GM23338 (cell line): ENCODE data around the gene FLOT1. TPM values are rescaled to one million over a fixed set of nuclear protein-coding genes. Genes with fewer than 3 reads are reported as not detected.

Source experiments
- ATAC-seq: fragments of 200-7000 bp; cut with Tn5 transposase; 3 replicates; pipeline ENCODE4 v1.9.1; 2020
- DNase-seq: peaks from one replicate; pipeline ENCODE4 v3.0.0-alpha.2; 2015; ENCODE audit warnings: low spot score
- H2AFZ ChIP-seq: fragments of 200-600 bp; sonication (generic); 2 replicates; pipeline ENCODE4 v1.8.0; 2016; ENCODE audit warnings: antibody characterized with exemption, mild to moderate bottlenecking, moderate library complexity
- H3F3A ChIP-seq: fragments of 200-600 bp; sonication (generic); replicated peaks from 2 replicates; pipeline ENCODE4 v1.8.0; 2017; ENCODE audit warnings: antibody characterized with exemption, mixed run types, low read depth
- H3K27ac ChIP-seq: fragments of 200-600 bp; sonication (generic); 2 replicates; pipeline ENCODE4 v1.6.1; 2016; ENCODE audit warnings: low read depth
- H3K27me3 ChIP-seq: fragments of 200-600 bp; sonication (generic); 2 replicates; pipeline ENCODE4 v1.8.0; 2016; ENCODE audit warnings: mild to moderate bottlenecking, mixed run types, moderate library complexity; ENCODE audit not compliant: insufficient read depth
- H3K36me3 ChIP-seq: fragments of 200-600 bp; sonication (generic); 2 replicates; pipeline ENCODE4 v1.8.0; 2016; ENCODE audit warnings: mild to moderate bottlenecking; ENCODE audit not compliant: insufficient read depth
- H3K4me1 ChIP-seq: fragments of 200-600 bp; sonication (generic); 2 replicates; pipeline ENCODE4 v1.8.0; 2016; ENCODE audit warnings: mild to moderate bottlenecking, moderate library complexity; ENCODE audit not compliant: insufficient read depth
- H3K4me2 ChIP-seq: fragments of 200-600 bp; sonication (generic); 2 replicates; pipeline ENCODE4 v1.7.1; 2017; ENCODE audit warnings: mixed run types
- H3K4me3 ChIP-seq: fragments of 200-600 bp; sonication (generic); 2 replicates; pipeline ENCODE4 v1.6.1; 2016; ENCODE audit warnings: mixed run types
- H3K79me2 ChIP-seq: fragments of 200-600 bp; sonication (generic); replicated peaks from 2 replicates; pipeline ENCODE4 v1.8.0; 2017; ENCODE audit warnings: mild to moderate bottlenecking; ENCODE audit not compliant: insufficient read depth
- H3K9me2 ChIP-seq: fragments of 200-600 bp; sonication (generic); 2 replicates; pipeline ENCODE4 v1.8.0; 2017; ENCODE audit not compliant: insufficient read depth
- H4K20me1 ChIP-seq: fragments of 200-600 bp; sonication (generic); replicated peaks from 2 replicates; pipeline ENCODE4 v1.8.0; 2017; ENCODE audit warnings: mild to moderate bottlenecking; ENCODE audit not compliant: insufficient read depth
- H3K27ac Mint-ChIP-seq: 2 replicates; pipeline ENCODE4 v1.8.0; 2020; ENCODE audit warnings: inconsistent platforms, mild to moderate bottlenecking, moderate library complexity, mixed read lengths
- H3K27me3 Mint-ChIP-seq: 3 replicates; pipeline ENCODE4 v1.8.0; 2022; ENCODE audit warnings: low read depth, mild to moderate bottlenecking, moderate library complexity, mixed read lengths, inconsistent platforms; ENCODE audit not compliant: insufficient read depth, poor library complexity
- H3K36me3 Mint-ChIP-seq: 3 replicates; pipeline ENCODE4 v1.8.0; 2021; ENCODE audit warnings: low read depth, mild to moderate bottlenecking, inconsistent platforms, moderate library complexity, mixed read lengths
- H3K4me1 Mint-ChIP-seq: 3 replicates; pipeline ENCODE4 v1.8.0; 2020; ENCODE audit warnings: mild to moderate bottlenecking, inconsistent platforms, mixed read lengths
- H3K4me3 Mint-ChIP-seq: 3 replicates; pipeline ENCODE4 v1.8.0; 2021; ENCODE audit warnings: moderate library complexity, mild to moderate bottlenecking, inconsistent platforms, mixed read lengths
- H3K9me3 Mint-ChIP-seq: 3 replicates; pipeline ENCODE4 v1.8.0; 2020; ENCODE audit warnings: moderate library complexity, mild to moderate bottlenecking, inconsistent platforms, mixed read lengths
- CREB1 ChIP-seq: fragments of 250-450 bp; sonication (Bioruptor Pico); IDR thresholded peaks from 2 replicates; pipeline ENCODE4 v1.5.0; 2020; ENCODE audit warnings: low read depth, mild to moderate bottlenecking, moderate library complexity
- EZH2 ChIP-seq: fragments of 200-600 bp; sonication (generic); IDR thresholded peaks from one replicate; pipeline ENCODE4 v1.8.0; 2017; ENCODE audit warnings: antibody characterized with exemption, mild to moderate bottlenecking, low read depth; ENCODE audit not compliant: unreplicated experiment
- EZH2phosphoT487 ChIP-seq: fragments of 200-600 bp; sonication (generic); IDR thresholded peaks from one replicate; pipeline ENCODE4 v1.8.1; 2018; ENCODE audit warnings: antibody characterized with exemption; ENCODE audit not compliant: unreplicated experiment
- JUNB ChIP-seq: IDR thresholded peaks from one replicate; pipeline ENCODE4 v1.6.1; 2016; ENCODE audit warnings: antibody characterized with exemption; ENCODE audit not compliant: unreplicated experiment
- NANOG ChIP-seq: IDR thresholded peaks from 2 replicates; pipeline ENCODE4 v1.6.1; 2016; ENCODE audit warnings: antibody characterized with exemption, borderline replicate concordance
- POLR2AphosphoS5 ChIP-seq: IDR thresholded peaks from 2 replicates; pipeline ENCODE4 v1.6.1; 2016; ENCODE audit warnings: antibody characterized with exemption, low read depth
- REST ChIP-seq: IDR thresholded peaks from one replicate; pipeline ENCODE4 v1.6.1; 2018; ENCODE audit warnings: antibody characterized with exemption; ENCODE audit not compliant: unreplicated experiment
- STAT1 ChIP-seq: IDR thresholded peaks from one replicate; pipeline ENCODE4 v1.6.1; 2016; ENCODE audit warnings: antibody characterized with exemption; ENCODE audit not compliant: unreplicated experiment
- ZNF114 ChIP-seq: fragments of 250-450 bp; sonication (Bioruptor Pico); IDR thresholded peaks from 2 replicates; pipeline ENCODE4 v1.5.0; 2020; ENCODE audit warnings: mild to moderate bottlenecking, moderate library complexity
- ZNF331 ChIP-seq: fragments of 250-450 bp; sonication (Bioruptor Pico); IDR thresholded peaks from 2 replicates; pipeline ENCODE4 v1.5.0; 2020; ENCODE audit warnings: low read depth, mild to moderate bottlenecking, moderate library complexity
- ZNF462 ChIP-seq: fragments of 250-450 bp; sonication (Bioruptor Pico); IDR thresholded peaks from 2 replicates; pipeline ENCODE4 v1.5.0; 2020; ENCODE audit warnings: mild to moderate bottlenecking, moderate library complexity
- polyA plus RNA-seq: library from polyadenylated mRNA; unstranded; fragments of >200 nt; fragmentation: Nextera tagmentation; extraction: Ambion mirVana; gene quantifications from 2 replicates; pipeline ENCODE4 v1.2.1, GENCODE V29; 2016
- total RNA-seq: library from RNA; depleted of rRNA; stranded (reverse); fragments of >200 nt; shearing (Covaris generic); gene quantifications from 2 replicates; pipeline ENCODE4 v1.2.3, GENCODE V29; 2014
- TF ChIP-seq, protein P1 (sequence below): IDR thresholded peaks from 2 replicates; pipeline ENCODE4 v1.6.1; 2016; ENCODE audit warnings: antibody characterized with exemption
- TF ChIP-seq, protein P2 (sequence below), 2 experiments: fragments of 200-600 bp in 1 of 2; sonication (generic) in 1 of 2; conservative IDR thresholded peaks; 2 replicates each; pipeline versions ENCODE4 v1.5.1 to v1.6.1; 2016 to 2017; ENCODE audit warnings: antibody characterized with exemption in 2 of 2, low read depth in 2 of 2, mild to moderate bottlenecking in 2 of 2, moderate library complexity in 1 of 2

Gene FLOT1
- total and polyA plus RNA-seq, 2 experiments from 2014 or later, result 72.2 to 94.5 TPM

DNA sequence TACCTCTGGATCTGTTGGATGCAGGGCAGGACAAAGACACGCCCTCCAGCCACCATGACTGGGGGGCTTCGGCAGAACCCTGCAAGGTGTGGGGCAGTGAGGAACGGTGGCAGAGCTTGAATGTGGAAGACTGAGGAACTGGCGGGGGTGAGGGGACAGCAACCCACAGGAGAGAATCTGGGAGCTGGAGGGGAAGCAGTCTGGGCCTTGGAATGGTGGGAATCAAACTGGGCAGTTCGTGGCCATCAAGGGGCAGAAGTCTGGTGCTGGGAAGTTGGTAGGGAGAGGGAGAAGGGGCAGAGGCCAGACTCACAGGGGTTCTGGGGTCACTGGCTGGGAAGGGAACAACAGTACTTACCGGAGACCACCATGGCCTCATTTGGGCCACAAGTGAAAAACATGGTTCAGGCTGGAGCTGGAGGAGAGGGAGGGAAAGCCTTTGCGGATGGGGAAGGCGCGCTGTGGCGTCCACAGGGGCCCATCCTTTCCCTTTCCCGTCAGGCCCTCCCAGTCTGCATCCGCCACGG, 635 bp downstream of the FLOT1 start:
- Mint-ChIP-seq H3K4me1 (peaks cover 23% of the 10 kb centered on the region), H3K9me3 (no peaks in the 10 kb centered on the region; the same call in 2 of the 3 replicates), H3K4me3 (peak overlapping the region; percentile 92), H3K36me3 (peaks cover 51% of the 10 kb centered on the region), H3K27ac (peak overlapping the region; percentile 41), H3K27me3 (peaks cover 25% of the 10 kb centered on the region)
- peaks cover 20% of the 10 kb centered on the region for H3K79me2 ChIP-seq
- no peak for TF ChIP-seq EZH2phosphoT487
- TF ChIP-seq ZNF114 (CRISPR knock-in tag), result no peak
- no peak for TF ChIP-seq POLR2AphosphoS5
- no peak for TF ChIP-seq CREB1 (CRISPR knock-in tag)
- no peak for TF ChIP-seq ZNF462 (CRISPR knock-in tag)
- TF ChIP-seq, protein P1, sequence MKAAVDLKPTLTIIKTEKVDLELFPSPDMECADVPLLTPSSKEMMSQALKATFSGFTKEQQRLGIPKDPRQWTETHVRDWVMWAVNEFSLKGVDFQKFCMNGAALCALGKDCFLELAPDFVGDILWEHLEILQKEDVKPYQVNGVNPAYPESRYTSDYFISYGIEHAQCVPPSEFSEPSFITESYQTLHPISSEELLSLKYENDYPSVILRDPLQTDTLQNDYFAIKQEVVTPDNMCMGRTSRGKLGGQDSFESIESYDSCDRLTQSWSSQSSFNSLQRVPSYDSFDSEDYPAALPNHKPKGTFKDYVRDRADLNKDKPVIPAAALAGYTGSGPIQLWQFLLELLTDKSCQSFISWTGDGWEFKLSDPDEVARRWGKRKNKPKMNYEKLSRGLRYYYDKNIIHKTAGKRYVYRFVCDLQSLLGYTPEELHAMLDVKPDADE, result no peak
- TF ChIP-seq EZH2, result no peak
- TF ChIP-seq STAT1, result no peak
- TF ChIP-seq REST, result no peak
- no peak for TF ChIP-seq ZNF331 (CRISPR knock-in tag)
- no peak for TF ChIP-seq NANOG
- TF ChIP-seq, protein P2, sequence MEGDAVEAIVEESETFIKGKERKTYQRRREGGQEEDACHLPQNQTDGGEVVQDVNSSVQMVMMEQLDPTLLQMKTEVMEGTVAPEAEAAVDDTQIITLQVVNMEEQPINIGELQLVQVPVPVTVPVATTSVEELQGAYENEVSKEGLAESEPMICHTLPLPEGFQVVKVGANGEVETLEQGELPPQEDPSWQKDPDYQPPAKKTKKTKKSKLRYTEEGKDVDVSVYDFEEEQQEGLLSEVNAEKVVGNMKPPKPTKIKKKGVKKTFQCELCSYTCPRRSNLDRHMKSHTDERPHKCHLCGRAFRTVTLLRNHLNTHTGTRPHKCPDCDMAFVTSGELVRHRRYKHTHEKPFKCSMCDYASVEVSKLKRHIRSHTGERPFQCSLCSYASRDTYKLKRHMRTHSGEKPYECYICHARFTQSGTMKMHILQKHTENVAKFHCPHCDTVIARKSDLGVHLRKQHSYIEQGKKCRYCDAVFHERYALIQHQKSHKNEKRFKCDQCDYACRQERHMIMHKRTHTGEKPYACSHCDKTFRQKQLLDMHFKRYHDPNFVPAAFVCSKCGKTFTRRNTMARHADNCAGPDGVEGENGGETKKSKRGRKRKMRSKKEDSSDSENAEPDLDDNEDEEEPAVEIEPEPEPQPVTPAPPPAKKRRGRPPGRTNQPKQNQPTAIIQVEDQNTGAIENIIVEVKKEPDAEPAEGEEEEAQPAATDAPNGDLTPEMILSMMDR (conservative IDR thresholded peaks at IDR 0.05; ENCODE audit: low read depth in 2 of 2), result no peak
- TF ChIP-seq JUNB, result no peak
- peak overlapping the region; percentile 90 for H3K4me2 ChIP-seq
- peaks cover 26% of the 10 kb centered on the region for H3K36me3 ChIP-seq
- peak overlapping the region; percentile 59; the same call in 1 of the 2 replicates for H2AFZ ChIP-seq
- peaks cover 19% of the 10 kb centered on the region for H3K4me1 ChIP-seq
- H4K20me1 ChIP-seq, result peaks cover 13% of the 10 kb centered on the region
- no peaks in the 10 kb centered on the region for H3K9me2 ChIP-seq
- H3K27me3 ChIP-seq, result peaks cover 8% of the 10 kb centered on the region
- H3F3A ChIP-seq, result peaks cover 34% of the 10 kb centered on the region
- DNase-seq, result no peak
- ATAC-seq, result no peak; the same call in 2 of the 3 replicates
- H3K27ac ChIP-seq, result peak overlapping the region; percentile 76; the same call in 1 of the 2 replicates
- H3K4me3 ChIP-seq, result peak overlapping the region; percentile 90
